Measurements from ENCODE around the gene TTC31. TPM values are rescaled to one million over a fixed set of nuclear protein-coding genes. Genes with fewer than 3 reads are reported as not detected.
"Not testable (repeated sequence)": the region's sequence is repeated elsewhere in the genome, so short reads cannot be mapped to it uniquely, and the experiment has no call there.

The TTC31 gene
- total and polyA plus RNA-seq, 12 donors: 11.1 to 38.6 (median 20.9) TPM

- H3K4me1 ChIP-seq (replicated peaks in 1 of 2): peaks cover 13 to 28% of the 10 kb centered on the region in 2 donors
- peak overlapping the region in 1 of 4 donors; percentile 65 for H3K4me3 ChIP-seq
- intact Hi-C loops (cut with DNase I): no loop called here
- peaks cover 11% of the 10 kb centered on the region for H3K27me3 ChIP-seq
- peak overlapping the region in 1 of 5 donors; percentile 74 for H3K27ac ChIP-seq
- H3K36me3 ChIP-seq (replicated peaks in 1 of 2): no peaks in the 10 kb centered on the region
- H3K9me3 ChIP-seq (replicated peaks in 1 of 3): no peaks in the 10 kb centered on the region
- TF ChIP-seq POLR2A (IDR thresholded peaks at IDR 0.05) (no peak), CTCF (IDR thresholded peaks at IDR 0.05) (no peak)
- no peak for DNase-seq
- 49 to 67% (median 54%) methylated on average over 10 to 33 of the region's 33 CpGs for WGBS, 4 donors
Measured at GRCh38 chr2:74441170-74441689, 41.7 kb upstream of the TTC31 start.

- H3K4me1 ChIP-seq (replicated peaks in 1 of 2): peaks cover 13 to 28% of the 10 kb centered on the region in 2 donors
- DNase-seq: no peak
- H3K36me3 ChIP-seq (replicated peaks in 1 of 2): no peaks in the 10 kb centered on the region
- 14 to 37% (median 27%) methylated on average over 26 to 75 of the region's 75 CpGs for WGBS, 4 donors
- H3K9me3 ChIP-seq (replicated peaks in 1 of 3): no peaks in the 10 kb centered on the region
- TF ChIP-seq CTCF (IDR thresholded peaks at IDR 0.05): no peak
- TF ChIP-seq POLR2A (IDR thresholded peaks at IDR 0.05): no peak
- H3K27ac ChIP-seq: peak within 1 kb of the TSS in 2 of 5 donors; percentile 71 to 74
- peak within 1 kb of the TSS in 2 of 4 donors; percentile 65 to 74 for H3K4me3 ChIP-seq
- intact Hi-C loops (cut with DNase I): no loop called here
- peaks cover 11% of the 10 kb centered on the region for H3K27me3 ChIP-seq
Measured at GRCh38 chr2:74441690-74442482, 41.0 kb upstream of the TTC31 start, which contains the start of gene RTKN. RTKN (minus strand) TSS chr2:74441937; CDS start chr2:74441816, 121 bp downstream.

GRCh38 chr2:74442483-74443297, 40.2 kb upstream of the TTC31 start:
- DNase-seq; H3K4me3 ChIP-seq; intact Hi-C loops (cut with DNase I); H3K27ac ChIP-seq; H3K9me3 ChIP-seq (replicated peaks in 1 of 3); H3K36me3 ChIP-seq (replicated peaks in 1 of 2): not testable (repeated sequence)
- Histone ChIP-seq H3K4me1 (replicated peaks in 1 of 2) (peaks cover 13 to 28% of the 10 kb centered on the region in 2 donors), H3K27me3 (peaks cover 11% of the 10 kb centered on the region)
- 89 to 97% (median 92%) methylated on average over 16 of the region's 16 CpGs for WGBS, 4 donors

- WGBS, 4 donors: 35 to 46% (median 38%) methylated on average over 5 of the region's 5 CpGs
- Histone ChIP-seq H3K4me1 (replicated peaks in 1 of 2) (peaks cover 5 to 15% of the 10 kb centered on the region in 2 donors), H3K36me3 (replicated peaks in 1 of 2) (no peaks in the 10 kb centered on the region), H3K27me3 (peaks cover 11% of the 10 kb centered on the region), H3K27ac (no peak overlapping the region), H3K4me3 (no peak overlapping the region), H3K9me3 (replicated peaks in 1 of 3) (no peaks in the 10 kb centered on the region)
- no peak for DNase-seq
- TF ChIP-seq CTCF (IDR thresholded peaks at IDR 0.05) (no peak), POLR2A (IDR thresholded peaks at IDR 0.05) (no peak)
- intact Hi-C loops (cut with DNase I): no loop called here
Measured at GRCh38 chr2:74444498-74445318, 38.2 kb upstream of the TTC31 start.
